Mesothelial cell of epicardium (in vitro differentiated cells): ENCODE measurements around the gene TPP2. TPM values are rescaled to one million over a fixed set of nuclear protein-coding genes. Genes with fewer than 3 reads are reported as not detected.
A peak's percentile ranks its signal among the peaks of the same experiment; 100 is the strongest.

ENCODE experiments used
- DNase-seq, 2 experiments: peaks; one replicate each; pipeline ENCODE4 v3.0.0; 2021; ENCODE audit warnings: low spot score in 2 of 2; ENCODE audit not compliant: unreplicated experiment in 2 of 2
- H3K27ac Mint-ChIP-seq: 2 replicates; pipeline ENCODE4 v1.8.0; 2021; ENCODE audit warnings: mixed read lengths
- H3K27me3 Mint-ChIP-seq: 2 replicates; pipeline ENCODE4 v1.8.0; 2021; ENCODE audit warnings: low read depth, mixed read lengths
- H3K36me3 Mint-ChIP-seq: 2 replicates; pipeline ENCODE4 v1.8.0; 2021; ENCODE audit warnings: mixed read lengths
- H3K4me1 Mint-ChIP-seq: 2 replicates; pipeline ENCODE4 v1.8.0; 2021; ENCODE audit warnings: mixed read lengths
- H3K4me3 Mint-ChIP-seq: 2 replicates; pipeline ENCODE4 v1.8.0; 2021; ENCODE audit warnings: mild to moderate bottlenecking, moderate library complexity, mixed read lengths
- H3K9me3 Mint-ChIP-seq: 2 replicates; pipeline ENCODE4 v1.8.0; 2021; ENCODE audit warnings: mixed read lengths
- CTCF ChIP-seq: fragments of 200-600 bp; sonication (generic); IDR thresholded peaks from one replicate; pipeline ENCODE4 v1.5.0; 2021; ENCODE audit warnings: antibody characterized with exemption; ENCODE audit not compliant: unreplicated experiment
- total RNA-seq: library from RNA; stranded (reverse); gene quantifications from 3 replicates; pipeline ENCODE4 v1.2.1, GENCODE V29; 2021

Gene TPP2
- total RNA-seq, 1 donor from 2014 or later, result 54.2 TPM

GRCh38 chr13:102657630-102658029 lies 60.8 kb downstream of the TPP2 start:
- peaks cover 43% of the 10 kb centered on the region for H3K36me3 Mint-ChIP-seq
- H3K4me1 Mint-ChIP-seq, result no peaks in the 10 kb centered on the region
- no peak overlapping the region for H3K27ac Mint-ChIP-seq
- no peaks in the 10 kb centered on the region for H3K27me3 Mint-ChIP-seq
- peak; percentile 23 for TF ChIP-seq CTCF
- no peak for DNase-seq
- H3K4me3 Mint-ChIP-seq, result no peak overlapping the region
- peaks cover 21% of the 10 kb centered on the region for H3K9me3 Mint-ChIP-seq

GRCh38 chr13:102658660-102659059 lies 61.9 kb downstream of the TPP2 start:
- H3K9me3 Mint-ChIP-seq, result peaks cover 21% of the 10 kb centered on the region
- H3K27me3 Mint-ChIP-seq, result no peaks in the 10 kb centered on the region
- peaks cover 43% of the 10 kb centered on the region for H3K36me3 Mint-ChIP-seq
- no peak for TF ChIP-seq CTCF
- no peak for DNase-seq
- no peak overlapping the region for H3K4me3 Mint-ChIP-seq
- no peak overlapping the region for H3K27ac Mint-ChIP-seq
- H3K4me1 Mint-ChIP-seq, result no peaks in the 10 kb centered on the region

- H3K9me3 Mint-ChIP-seq, result peaks cover 21% of the 10 kb centered on the region
- no peaks in the 10 kb centered on the region for H3K27me3 Mint-ChIP-seq
- no peak overlapping the region for H3K27ac Mint-ChIP-seq
- H3K4me3 Mint-ChIP-seq, result no peak overlapping the region
- TF ChIP-seq CTCF, result no peak
- no peak for DNase-seq
- H3K4me1 Mint-ChIP-seq, result no peaks in the 10 kb centered on the region
- peaks cover 47% of the 10 kb centered on the region for H3K36me3 Mint-ChIP-seq
Measured at GRCh38 chr13:102659168-102659713, 62.5 kb downstream of the TPP2 start.

GRCh38 chr13:102667023-102667422 lies 70.2 kb downstream of the TPP2 start:
- TF ChIP-seq CTCF, result no peak
- H3K4me1 Mint-ChIP-seq, result no peaks in the 10 kb centered on the region
- no peak overlapping the region for H3K4me3 Mint-ChIP-seq
- no peak for DNase-seq
- peaks cover 80% of the 10 kb centered on the region for H3K36me3 Mint-ChIP-seq
- H3K27ac Mint-ChIP-seq, result no peak overlapping the region
- H3K9me3 Mint-ChIP-seq, result peaks cover 47% of the 10 kb centered on the region
- H3K27me3 Mint-ChIP-seq, result no peaks in the 10 kb centered on the region

GRCh38 chr13:102667911-102668310 lies 71.1 kb downstream of the TPP2 start:
- no peak for TF ChIP-seq CTCF
- Mint-ChIP-seq H3K27me3 (no peaks in the 10 kb centered on the region), H3K36me3 (peaks cover 85% of the 10 kb centered on the region), H3K4me1 (no peaks in the 10 kb centered on the region), H3K9me3 (peaks cover 47% of the 10 kb centered on the region), H3K4me3 (no peak overlapping the region), H3K27ac (no peak overlapping the region)
- no peak for DNase-seq

- Mint-ChIP-seq H3K9me3 (peaks cover 47% of the 10 kb centered on the region), H3K27ac (no peak overlapping the region), H3K4me1 (no peaks in the 10 kb centered on the region), H3K36me3 (peaks cover 86% of the 10 kb centered on the region), H3K27me3 (no peaks in the 10 kb centered on the region), H3K4me3 (no peak overlapping the region)
- no peak for TF ChIP-seq CTCF
- DNase-seq, result no peak
Measured at GRCh38 chr13:102670130-102670529, 73.3 kb downstream of the TPP2 start.
